ENCODE data around the gene RUFY1. TPM values are rescaled to one million over a fixed set of nuclear protein-coding genes. Genes with fewer than 3 reads are reported as not detected.

The RUFY1 gene
- polyA plus RNA-seq, 1 of the 3 experiments (the other 2 are of a cell fraction), result 30.3 TPM

GRCh38 chr5:179609834-179610108 lies 59.4 kb downstream of the RUFY1 start (continued):
- TF ChIP-seq SIN3A (IDR thresholded peaks at IDR 0.05; ENCODE audit: borderline replicate concordance, low read depth, low read length) (no peak), SMC3 (IDR thresholded peaks at IDR 0.05; ENCODE audit: low read depth, low read length) (no peak), EZH2phosphoT487 (IDR thresholded peaks at IDR 0.05; ENCODE audit: borderline replicate concordance, low read depth) (no peak), GABPA (IDR thresholded peaks at IDR 0.05; ENCODE audit: low read depth) (no peak), RAD21 (IDR thresholded peaks at IDR 0.05; ENCODE audit: low read length) (no peak), RXRA (IDR thresholded peaks at IDR 0.05; ENCODE audit: borderline replicate concordance, low read depth) (no peak), GATA2 (CRISPR knock-in tag; IDR thresholded peaks at IDR 0.05) (no peak)

GRCh38 chr5:179610109-179610902 lies 60.0 kb downstream of the RUFY1 start:
- no peak for DNase-seq
- WGBS (ENCODE audit: low lambda C conversion rate), result 88% methylated on average over 18 of the region's 23 CpGs
- no peaks in the 10 kb centered on the region for H3K9me2 ChIP-seq
- peaks cover 39 to 79% of the 10 kb centered on the region in 2 experiments for H3K36me3 ChIP-seq (replicated peaks in 1 of 2; ENCODE audit: control insufficient read depth in 1 of 2, insufficient read depth in 2 of 2, low read length in 1 of 2)
- TF ChIP-seq POLR2AphosphoS5 (IDR thresholded peaks at IDR 0.05; ENCODE audit: low read depth, low read length) (peak; percentile 36), NFIC (IDR thresholded peaks at IDR 0.05; ENCODE audit: borderline replicate concordance) (no peak)
- peaks cover 0 to 23% of the 10 kb centered on the region in 2 experiments; a peak in 2 of 4 replicates for H3K4me1 ChIP-seq (ENCODE audit: control insufficient read depth in 1 of 2, insufficient read depth in 2 of 2, low read depth in 1 of 2, low read length in 1 of 2)
- H3K79me2 ChIP-seq (ENCODE audit: insufficient read depth), result peaks cover 32% of the 10 kb centered on the region
- H3F3A ChIP-seq (replicated peaks; ENCODE audit: insufficient read depth), result peaks cover 77% of the 10 kb centered on the region
- no peak overlapping the region for H3K9ac ChIP-seq
- no peak overlapping the region for H2AFZ ChIP-seq (ENCODE audit: low read depth)
- POLR2A ChIA-PET, result interaction anchor here (0.8 to 4.5 kb wide), 5 partner anchors 10 to 51 kb away, joined by 3 to 34 read pairs (median 3); partner anchors contain the start of gene HNRNPH1
- H3K27ac ChIP-seq (ENCODE audit: low read depth in 2 of 2, low read length in 1 of 2), result peak overlapping the region in 1 of 2 experiments; percentile 38; a peak in 2 of 4 replicates
- no peaks in the 10 kb centered on the region for H3K27me3 ChIP-seq (ENCODE audit: insufficient read depth)
- no peaks in the 10 kb centered on the region for H3K9me3 ChIP-seq
- no peak overlapping the region for H3K4me3 ChIP-seq (ENCODE audit: low read depth in 2 of 2, low read length in 1 of 2)
- H4K20me1 ChIP-seq (ENCODE audit: insufficient read depth), result peaks cover 77% of the 10 kb centered on the region
- CTCF ChIA-PET, result interaction anchor here (0.9 to 2.2 kb wide), 3 partner anchors 8 to 12 kb away, joined by 3 to 5 read pairs (median 4); no protein-coding TSS in a partner anchor
- H3K4me2 ChIP-seq, result no peak overlapping the region

- H3K9me2 ChIP-seq, result no peaks in the 10 kb centered on the region
- no peak overlapping the region for H3K9ac ChIP-seq
- peaks cover 0 to 23% of the 10 kb centered on the region in 2 experiments; a peak in 3 of 4 replicates for H3K4me1 ChIP-seq (ENCODE audit: control insufficient read depth in 1 of 2, insufficient read depth in 2 of 2, low read depth in 1 of 2, low read length in 1 of 2)
- peak overlapping the region in 1 of 2 experiments; percentile 9; a peak in 1 of 4 replicates for H3K27ac ChIP-seq (ENCODE audit: low read depth in 2 of 2, low read length in 1 of 2)
- no peaks in the 10 kb centered on the region for H3K9me3 ChIP-seq
- H3K36me3 ChIP-seq (replicated peaks in 1 of 2; ENCODE audit: control insufficient read depth in 1 of 2, insufficient read depth in 2 of 2, low read length in 1 of 2), result peaks cover 42 to 80% of the 10 kb centered on the region in 2 experiments
- H3K27me3 ChIP-seq (ENCODE audit: insufficient read depth), result no peaks in the 10 kb centered on the region
- H3K4me3 ChIP-seq (ENCODE audit: low read depth in 2 of 2, low read length in 1 of 2), result no peak overlapping the region
- ChIA-PET POLR2A (interaction anchor here (1.0 to 4.5 kb wide), 3 partner anchors 10 to 52 kb away, joined by 3 to 34 read pairs (median 3); partner anchors contain the start of gene HNRNPH1), CTCF (interaction anchor here (0.9 to 2.8 kb wide), 5 partner anchors 9 to 117 kb away, joined by 3 to 11 read pairs (median 4); partner anchors contain the start of gene HNRNPH1)
- TF ChIP-seq SMC3 (IDR thresholded peaks at IDR 0.05; ENCODE audit: low read depth, low read length) (no peak), GABPA (IDR thresholded peaks at IDR 0.05; ENCODE audit: low read depth) (no peak), CHD2 (IDR thresholded peaks at IDR 0.05; ENCODE audit: low read length, partially characterized antibody) (no peak), SIN3A (IDR thresholded peaks at IDR 0.05; ENCODE audit: borderline replicate concordance, low read depth, low read length) (peak; percentile 26; the same call in 1 of the 2 replicates)
- no peak overlapping the region for H3K4me2 ChIP-seq
- DNase-seq, result no peak
- peaks cover 83% of the 10 kb centered on the region for H3F3A ChIP-seq (replicated peaks; ENCODE audit: insufficient read depth)
- peaks cover 83% of the 10 kb centered on the region for H4K20me1 ChIP-seq (ENCODE audit: insufficient read depth)
- peaks cover 38% of the 10 kb centered on the region for H3K79me2 ChIP-seq (ENCODE audit: insufficient read depth)
- no peak overlapping the region for H2AFZ ChIP-seq (ENCODE audit: low read depth)
These were observed 60.5 kb downstream of the RUFY1 start for GRCh38 chr5:179610903-179611265.
